Measurements from ENCODE around the gene AKNAD1.

Gene AKNAD1

GRCh38 chr1:108878678-108879077, 21.8 kb upstream of the AKNAD1 start:
- no peak for TF ChIP-seq CTCF (IDR thresholded peaks at IDR 0.05; ENCODE audit: borderline replicate concordance, insufficient read depth, low read depth, low read length)
- H3K4me3 ChIP-seq (ENCODE audit: low read depth, low read length) = no peak overlapping the region

GRCh38 chr1:108878160-108878469, 21.2 kb upstream of the AKNAD1 start:
- peak overlapping the region; percentile 98 for H3K4me3 ChIP-seq (ENCODE audit: low read depth, low read length)

GRCh38 chr1:108877348-108878159, 20.7 kb upstream of the AKNAD1 start:
- no peak for TF ChIP-seq CTCF (IDR thresholded peaks at IDR 0.05; ENCODE audit: borderline replicate concordance, insufficient read depth, low read depth, low read length)
- peak overlapping the region; percentile 98 for H3K4me3 ChIP-seq (ENCODE audit: low read depth, low read length)

More at GRCh38 chr1:108878160-108878469, 21.2 kb upstream of the AKNAD1 start:
- TF ChIP-seq CTCF (IDR thresholded peaks at IDR 0.05; ENCODE audit: borderline replicate concordance, insufficient read depth, low read depth, low read length) = no peak

GRCh38 chr1:108871050-108871724, 14.3 kb upstream of the AKNAD1 start:
- TF ChIP-seq CTCF (IDR thresholded peaks at IDR 0.05; ENCODE audit: borderline replicate concordance, insufficient read depth, low read depth, low read length) = no peak

GRCh38 chr1:108865316-108865910, 8.5 kb upstream of the AKNAD1 start:
- TF ChIP-seq CTCF (IDR thresholded peaks at IDR 0.05; ENCODE audit: borderline replicate concordance, insufficient read depth, low read depth, low read length) = no peak
- H3K4me3 ChIP-seq (ENCODE audit: low read depth, low read length) = no peak overlapping the region

More at GRCh38 chr1:108871050-108871724, 14.3 kb upstream of the AKNAD1 start:
- no peak overlapping the region for H3K4me3 ChIP-seq (ENCODE audit: low read depth, low read length)

- no peak overlapping the region for H3K4me3 ChIP-seq (ENCODE audit: low read depth, low read length)
- no peak for TF ChIP-seq CTCF (IDR thresholded peaks at IDR 0.05; ENCODE audit: borderline replicate concordance, insufficient read depth, low read depth, low read length)
Measured at GRCh38 chr1:108863984-108864383, 7.1 kb upstream of the AKNAD1 start.

Measured in GM12875 (cell line).